H1 (cell line): ENCODE measurements around the gene PUS7L. TPM values are rescaled to one million over a fixed set of nuclear protein-coding genes. Genes with fewer than 3 reads are reported as not detected.

Experiments used
- ATF2 ChIP-seq: IDR thresholded peaks from 2 replicates; pipeline ENCODE4 v1.6.1; 2012; ENCODE audit warnings: low read length, inconsistent platforms
- SIX5 ChIP-seq: IDR thresholded peaks from 2 replicates; pipeline ENCODE4 v1.6.1; 2011; ENCODE audit warnings: mild to moderate bottlenecking, low read depth, low read length
- polyA plus RNA-seq, 7 experiments: library from polyadenylated mRNA; depleted of rRNA in 3 of 7; stranded (reverse) in 5 of 7; unstranded in 2 of 7; fragments of >200 nt in 5 of 7; fragments of 200-250 nt in 2 of 7; gene quantifications; 1 replicate in 5 of 7; 2 replicates in 1 of 7; 4 replicates in 1 of 7; pipeline versions ENCODE4 v1.2.1 to v1.2.3, GENCODE V29; 2011 to 2013; ENCODE audit warnings: missing spikeins in 2 of 7, mixed read lengths in 2 of 7
- total RNA-seq: library from RNA; stranded (reverse); fragmentation: NEBNext Ultra II Directional; extraction: Animal tissue kit (Norgen Biotek cat#: 25700); gene quantifications from 2 replicates; pipeline ENCODE4 v1.2.1, GENCODE V29; 2021

The PUS7L gene
- total and polyA plus RNA-seq, 2 of the 8 experiments (the other 6 are each of a cell fraction or from before 2014, with no cell fraction given), result 3.6 to 26.8 TPM

- TF ChIP-seq ATF2 (no peak), SIX5 (no peak)
- TF ChIP-seq, all 59 proteins: peak for 0
These were observed 5.9 kb upstream of the PUS7L start (continued) for GRCh38 chr12:43764528-43764927.
